Transverse colon (tissue), 4 donors: Measurements from ENCODE around the gene PYHIN1. TPM values are rescaled to one million over a fixed set of nuclear protein-coding genes. Genes with fewer than 3 reads are reported as not detected.
A peak's percentile ranks its signal among the peaks of the same experiment; 100 is the strongest.

Experiments used
- DNase-seq: peaks from one replicate; pipeline ENCODE4 v3.0.0-alpha.2; 2019
- H3K27ac ChIP-seq, 4 donors: fragments of 200-600 bp; sonication (generic); 2 replicates each; pipeline ENCODE4 v1.5.1; 2016 to 2018; ENCODE audit warnings: inconsistent platforms in 4 of 4
- H3K27me3 ChIP-seq: fragments of 200-600 bp; sonication (generic); 2 replicates; pipeline ENCODE4 v1.5.1; 2017; ENCODE audit warnings: inconsistent platforms
- H3K36me3 ChIP-seq, 4 donors: fragments of 200-600 bp; sonication (generic); 2 replicates each; pipeline ENCODE4 v1.5.1; 2017 to 2019; ENCODE audit warnings: inconsistent platforms in 4 of 4
- H3K4me1 ChIP-seq, 4 donors: fragments of 200-600 bp; sonication (generic); 2 replicates each; pipeline ENCODE4 v1.5.1; 2017 to 2020; ENCODE audit warnings: inconsistent platforms in 4 of 4
- H3K4me3 ChIP-seq, 4 donors: fragments of 200-600 bp; sonication (generic); 1 replicate in 1 of 4; 2 replicates in 3 of 4; pipeline versions ENCODE4 v1.5.1 to v1.6.1; 2017 to 2019; ENCODE audit warnings: inconsistent platforms in 4 of 4
- H3K9me3 ChIP-seq, 2 donors: fragments of 200-600 bp; sonication (generic); 2 replicates each; pipeline ENCODE4 v1.5.1; 2017 to 2019; ENCODE audit warnings: inconsistent platforms in 2 of 2
- CTCF ChIP-seq, 5 experiments: fragments of 200-600 bp in 3 of 5; fragments of 450-650 bp in 2 of 5; sonication (generic) in 3 of 5; IDR thresholded peaks; 1 replicate in 2 of 5; 2 replicates in 3 of 5; pipeline ENCODE4 v1.5.1; 2016 to 2017; ENCODE audit warnings: antibody characterized with exemption in 5 of 5, inconsistent platforms in 3 of 5, mild to moderate bottlenecking in 2 of 5, moderate library complexity in 1 of 5
- EP300 ChIP-seq: sonication (generic); formaldehyde crosslinking; IDR thresholded peaks from one replicate; pipeline ENCODE4 v1.6.1; 2017; ENCODE audit warnings: antibody characterized with exemption, low read depth
- POLR2A ChIP-seq: fragments of 450-650 bp; IDR thresholded peaks from one replicate; pipeline ENCODE4 v1.6.1; 2016; ENCODE audit warnings: antibody characterized with exemption, mild to moderate bottlenecking, moderate library complexity
- POLR2AphosphoS5 ChIP-seq, 3 donors: sonication (generic); formaldehyde crosslinking; IDR thresholded peaks; one replicate each; pipeline ENCODE4 v1.6.1; 2016; ENCODE audit warnings: antibody characterized with exemption in 3 of 3
- WGBS, 2 donors: methylation state at CpG; one replicate each; pipeline ENCODE4 v1.1.5; 2018; ENCODE audit warnings: low coverage in 1 of 2; 5-methylcytosine and 5-hydroxymethylcytosine counted together
- in situ Hi-C, 4 donors: fragments of 200-750 bp; cut with MboI; loops; one replicate each; pipeline versions ENCODE4 v1.15.0 to v1.15.1; 2017; ENCODE audit warnings: low sequenced_read_pairs in 3 of 4, low pct_ligation_motif_present in 1 of 4, low pct_unique_long_range_greater_than_20kb in 1 of 4
- intact Hi-C: fragments of 100-400 bp; cut with DNase I; formaldehyde crosslinking; loops from one replicate; pipeline ENCODE4 v1.15.1; 2023; ENCODE audit warnings: low total_unique reads
- total RNA-seq, 4 donors: library from RNA; depleted of rRNA; stranded (reverse); fragments of >200 nt; gene quantifications; one replicate each; pipeline ENCODE4 v1.1.0, GENCODE V29; 2016

The PYHIN1 gene
- total RNA-seq, 4 donors from 2014 or later, result 0.68 to 4.4 (median 1.5) TPM; not detected in 1

DNA sequence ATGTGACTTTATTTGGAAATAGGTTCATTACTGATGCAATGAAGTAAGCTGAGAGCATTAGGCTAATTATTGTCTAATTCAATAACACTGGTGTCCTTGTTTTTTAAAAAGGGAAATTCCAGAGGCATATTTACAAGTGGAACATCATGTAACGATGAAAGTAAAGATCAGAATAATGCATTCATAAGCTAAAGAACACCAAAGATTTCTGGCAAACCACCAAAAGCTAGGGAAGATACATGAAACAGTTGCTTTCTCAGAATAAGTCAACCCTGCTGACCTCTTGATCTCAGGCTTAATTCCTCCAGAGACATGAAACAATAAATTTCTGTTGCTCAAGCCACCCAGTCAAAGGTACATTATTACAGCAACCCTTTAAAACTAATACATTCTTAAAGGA is 58.1 kb downstream of the PYHIN1 start:
- Histone ChIP-seq H3K4me1 (no peaks in the 10 kb centered on the region), H3K4me3 (no peak overlapping the region), H3K9me3 (no peaks in the 10 kb centered on the region), H3K36me3 (no peaks in the 10 kb centered on the region), H3K27me3 (no peaks in the 10 kb centered on the region), H3K27ac (no peak overlapping the region)
- 33 to 57% methylated on average over 1 of the region's 1 CpG for WGBS, 2 donors
- in situ Hi-C loops, result loop anchor here in 2 of 4 donors (25.0 kb wide), 2 partner anchors 477 to 777 kb away; no protein-coding TSS in a partner anchor
- DNase-seq, result no peak
- intact Hi-C loops, result no loop called here
- no peak for TF ChIP-seq EP300
- no peak for TF ChIP-seq POLR2AphosphoS5 (IDR thresholded peaks at IDR 0.05)
- no peak for TF ChIP-seq POLR2A
- no peak for TF ChIP-seq CTCF (IDR thresholded peaks at IDR 0.05)

- intact Hi-C loops, result no loop called here
- no peaks in the 10 kb centered on the region for H3K36me3 ChIP-seq
- 93% methylated on average over 4 of the region's 4 CpGs; no CpG with 5 or more reads in 1 of the 2 donors for WGBS, 2 donors
- H3K9me3 ChIP-seq, result no peaks in the 10 kb centered on the region
- in situ Hi-C loops, result loop anchor here in 3 of 4 donors (10.0 to 25.0 kb wide), 3 partner anchors 481 to 788 kb away; no protein-coding TSS in a partner anchor
- no peak for TF ChIP-seq POLR2AphosphoS5 (IDR thresholded peaks at IDR 0.05)
- no peak for TF ChIP-seq EP300
- no peak for TF ChIP-seq CTCF (IDR thresholded peaks at IDR 0.05)
- no peak overlapping the region for H3K4me3 ChIP-seq
- H3K4me1 ChIP-seq, result no peaks in the 10 kb centered on the region
- no peak for DNase-seq
- H3K27me3 ChIP-seq, result no peaks in the 10 kb centered on the region
- no peak overlapping the region for H3K27ac ChIP-seq
Measured at GRCh38 chr1:158992787-158993312, 61.5 kb downstream of the PYHIN1 start.

DNA sequence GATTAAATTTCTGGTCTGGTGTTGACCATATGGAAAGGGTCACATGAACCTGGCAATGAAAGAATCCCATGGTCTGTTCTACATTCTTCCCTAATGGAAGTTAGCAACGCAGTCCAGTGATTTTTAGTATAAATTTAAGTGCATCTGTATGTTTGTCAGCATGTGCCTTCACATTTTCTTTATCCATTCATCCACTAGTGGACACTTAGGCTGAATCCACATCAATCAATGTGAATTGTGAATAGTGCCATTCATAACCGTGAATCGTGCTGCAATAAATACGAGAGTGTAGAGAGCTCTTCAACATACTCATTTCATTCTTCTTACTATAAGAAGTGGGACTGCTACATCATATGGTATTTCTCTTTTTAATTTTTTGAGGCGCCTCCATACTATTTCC is 65.6 kb downstream of the PYHIN1 start:
- 66 to 76% methylated on average over 4 to 5 of the region's 5 CpGs for WGBS, 2 donors
- no peak for DNase-seq
- intact Hi-C loops, result no loop called here
- H3K9me3 ChIP-seq, result no peaks in the 10 kb centered on the region
- no peaks in the 10 kb centered on the region for H3K27me3 ChIP-seq
- no peak overlapping the region for H3K27ac ChIP-seq
- no peak for TF ChIP-seq POLR2AphosphoS5 (IDR thresholded peaks at IDR 0.05)
- TF ChIP-seq CTCF (IDR thresholded peaks at IDR 0.05), result no peak
- no peak for TF ChIP-seq EP300
- no peak for TF ChIP-seq POLR2A
- H3K4me1 ChIP-seq, result peaks cover 0 to 25% (median 2%) of the 10 kb centered on the region in 4 donors
- H3K4me3 ChIP-seq, result no peak overlapping the region
- in situ Hi-C loops, result loop anchor here in 3 of 4 donors (10.0 to 25.0 kb wide), 3 partner anchors 485 to 792 kb away; no protein-coding TSS in a partner anchor
- no peaks in the 10 kb centered on the region for H3K36me3 ChIP-seq

DNA sequence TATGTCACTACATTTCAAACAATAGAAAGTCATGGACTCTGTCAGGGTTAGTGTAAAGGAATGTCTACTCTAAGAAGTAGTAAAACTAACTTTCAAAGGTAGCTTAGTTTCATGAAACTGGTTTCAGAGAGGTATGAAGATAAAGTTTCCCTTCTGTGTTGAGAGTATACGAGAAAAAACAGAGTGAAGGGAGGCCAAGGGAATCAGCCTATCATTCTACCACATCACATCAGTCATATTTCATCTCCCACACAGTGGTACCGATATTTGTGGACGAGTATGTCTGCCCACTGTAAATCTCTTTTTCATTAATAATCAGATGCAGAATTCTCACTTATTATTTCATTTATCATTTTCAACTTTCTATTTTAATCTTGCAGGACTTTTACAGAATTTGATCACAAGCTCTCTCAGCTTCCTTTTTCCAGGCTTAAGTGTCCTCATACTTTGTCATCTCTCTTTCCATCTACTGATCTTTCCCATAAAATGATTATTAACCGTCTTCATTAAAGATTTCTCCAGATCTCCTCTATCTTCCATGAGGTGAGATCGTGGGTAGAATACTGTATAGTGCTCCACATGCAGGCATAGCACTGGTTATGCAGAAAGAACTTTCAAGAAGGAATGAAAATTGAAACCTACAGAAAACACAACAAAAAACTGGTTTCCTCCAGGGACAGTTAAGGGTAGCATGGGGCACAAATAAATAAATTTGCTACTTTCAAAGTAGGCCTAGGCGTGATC is 66.9 kb downstream of the PYHIN1 start:
- intact Hi-C loops (no loop called here), in situ Hi-C loops (loop anchor here in 3 of 4 donors (10.0 to 25.0 kb wide), 3 partner anchors 486 to 793 kb away; no protein-coding TSS in a partner anchor)
- Histone ChIP-seq H3K27ac (peak overlapping the region; percentile 72 to 86 (median 81)), H3K9me3 (no peaks in the 10 kb centered on the region), H3K36me3 (no peaks in the 10 kb centered on the region), H3K27me3 (no peaks in the 10 kb centered on the region), H3K4me1 (peaks cover 0 to 31% (median 2%) of the 10 kb centered on the region in 4 donors), H3K4me3 (peak overlapping the region in 2 of 4 donors; percentile 27 to 44)
- 40 to 45% methylated on average over 6 of the region's 6 CpGs for WGBS, 2 donors
- TF ChIP-seq POLR2A (no peak), EP300 (no peak), POLR2AphosphoS5 (IDR thresholded peaks at IDR 0.05) (no peak), CTCF (IDR thresholded peaks at IDR 0.05) (no peak)
- DNase-seq, result no peak
